Right lobe of liver (tissue), 6 donors: ENCODE results near the gene OR10G8. TPM values are rescaled to one million over a fixed set of nuclear protein-coding genes. Genes with fewer than 3 reads are reported as not detected.
"Not testable (repeated sequence)": the region's sequence is repeated elsewhere in the genome, so short reads cannot be mapped to it uniquely, and the experiment has no call there.

Experiments
- ATAC-seq, 4 donors: fragments of 200-7000 bp; cut with Tn5 transposase; one replicate each; pipeline ENCODE4 v1.9.1; 2020; ENCODE audit warnings: mild to moderate bottlenecking in 4 of 4, moderate library complexity in 4 of 4
- DNase-seq, 3 donors: peaks; one replicate each; pipeline ENCODE4 v3.0.0-alpha.2; 2020
- H3K27ac ChIP-seq, 3 donors: fragments of 200-600 bp; one replicate each; pipeline ENCODE4 v1.8.0; 2022
- H3K27me3 ChIP-seq, 2 donors: fragments of 200-600 bp; one replicate each; pipeline ENCODE4 v1.8.0; 2022
- H3K36me3 ChIP-seq, 4 donors: fragments of 200-600 bp; sonication (generic) in 1 of 4; one replicate each; pipeline versions ENCODE4 v1.5.1 to v1.8.0; 2017 to 2022; ENCODE audit warnings: control low read depth in 1 of 4
- H3K4me1 ChIP-seq, 4 donors: fragments of 200-600 bp; sonication (generic) in 1 of 4; one replicate each; pipeline versions ENCODE4 v1.5.1 to v1.8.0; 2017 to 2022; ENCODE audit warnings: control low read depth in 1 of 4
- H3K4me3 ChIP-seq, 3 donors: fragments of 200-600 bp; one replicate each; pipeline ENCODE4 v1.8.0; 2022
- H3K9me3 ChIP-seq, 4 donors: fragments of 200-600 bp; sonication (generic) in 1 of 4; one replicate each; pipeline versions ENCODE4 v1.5.1 to v1.8.0; 2017 to 2022; ENCODE audit warnings: control low read depth in 1 of 4
- POLR2A ChIP-seq: fragments of 450-650 bp; IDR thresholded peaks from one replicate; pipeline ENCODE4 v1.6.1; 2017; ENCODE audit warnings: antibody characterized with exemption, mild to moderate bottlenecking
- WGBS: methylation state at CpG from one replicate; pipeline ENCODE4 v1.1.6; 2018; ENCODE audit warnings: low coverage, low lambda C conversion rate; ENCODE audit not compliant: insufficient coverage; ENCODE audit errors: missing lambda C conversion rate; 5-methylcytosine and 5-hydroxymethylcytosine counted together
- intact Hi-C, 2 donors: fragments of 100-400 bp; cut with DNase I; formaldehyde crosslinking; loops; one replicate each; pipeline versions ENCODE4 v1.11.2 to v1.14.1; 2022
- total RNA-seq, 6 experiments: library from RNA; depleted of rRNA in 2 of 6; stranded (reverse); fragments of >200 nt in 2 of 6; fragmentation: NEBNext Ultra II Directional in 3 of 6; extraction: Animal tissue kit (Norgen Biotek cat#: 25700) in 3 of 6; gene quantifications; one replicate each; pipeline versions ENCODE4 v1.1.0 to v1.2.4, GENCODE V29; 2016 to 2023
- TF ChIP-seq, protein P1 (sequence below), 4 donors: fragments of 200-600 bp in 3 of 4; fragments of 450-650 bp in 1 of 4; IDR thresholded peaks; one replicate each; pipeline versions ENCODE4 v1.5.1 to v1.8.0; 2016 to 2022; ENCODE audit warnings: antibody characterized with exemption in 4 of 4, mild to moderate bottlenecking in 2 of 4
- donor health status: DM: no; HTN: yes; CAD: no.
- donor health status: DM: no; HTN: no; CAD: no.
- donor health status: DM: no; HTN: no; CAD: no.
- donor health status: DM: no; HTN: yes; CAD: no.
- donor health status: DM: no; HTN: yes; CAD: no.

OR10G8 gene
- total RNA-seq, 6 experiments from 2014 or later, result not detected

DNA sequence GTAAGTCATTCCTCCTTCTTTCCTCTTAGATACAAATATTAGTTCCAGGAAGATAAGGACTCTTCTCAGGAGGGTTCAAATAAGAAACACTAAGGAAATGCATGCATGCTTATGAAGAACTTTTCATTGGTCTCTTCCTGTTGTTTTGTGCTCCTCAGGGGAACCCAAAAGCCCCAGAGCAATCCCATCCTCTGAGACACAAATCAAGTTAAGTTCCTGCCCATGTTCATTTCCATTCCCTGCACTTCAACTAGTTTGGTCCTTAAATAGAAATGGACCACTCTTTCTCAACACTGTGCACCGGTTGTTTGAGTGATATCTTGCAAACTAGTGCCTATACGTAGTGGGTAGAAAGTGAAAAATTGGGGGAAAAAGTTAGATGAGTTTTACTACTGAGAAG is 13.9 kb upstream of the OR10G8 start, which contains the start of gene OR10G4:
OR10G4 (plus strand) TSS at position 301 of the 400 bp plus-strand sequence. CDS start 2,578 bp downstream, outside the sequence.
- no peak within 1 kb of the TSS for H3K27ac ChIP-seq
- 43% methylated on average over 2 of the region's 2 CpGs for WGBS
- no peaks in the 10 kb centered on the region for H3K27me3 ChIP-seq
- intact Hi-C loops, result no loop called here
- ATAC-seq (no peak), DNase-seq (no peak)
- TF ChIP-seq POLR2A, result no peak
- TF ChIP-seq, protein P1, sequence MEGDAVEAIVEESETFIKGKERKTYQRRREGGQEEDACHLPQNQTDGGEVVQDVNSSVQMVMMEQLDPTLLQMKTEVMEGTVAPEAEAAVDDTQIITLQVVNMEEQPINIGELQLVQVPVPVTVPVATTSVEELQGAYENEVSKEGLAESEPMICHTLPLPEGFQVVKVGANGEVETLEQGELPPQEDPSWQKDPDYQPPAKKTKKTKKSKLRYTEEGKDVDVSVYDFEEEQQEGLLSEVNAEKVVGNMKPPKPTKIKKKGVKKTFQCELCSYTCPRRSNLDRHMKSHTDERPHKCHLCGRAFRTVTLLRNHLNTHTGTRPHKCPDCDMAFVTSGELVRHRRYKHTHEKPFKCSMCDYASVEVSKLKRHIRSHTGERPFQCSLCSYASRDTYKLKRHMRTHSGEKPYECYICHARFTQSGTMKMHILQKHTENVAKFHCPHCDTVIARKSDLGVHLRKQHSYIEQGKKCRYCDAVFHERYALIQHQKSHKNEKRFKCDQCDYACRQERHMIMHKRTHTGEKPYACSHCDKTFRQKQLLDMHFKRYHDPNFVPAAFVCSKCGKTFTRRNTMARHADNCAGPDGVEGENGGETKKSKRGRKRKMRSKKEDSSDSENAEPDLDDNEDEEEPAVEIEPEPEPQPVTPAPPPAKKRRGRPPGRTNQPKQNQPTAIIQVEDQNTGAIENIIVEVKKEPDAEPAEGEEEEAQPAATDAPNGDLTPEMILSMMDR (IDR thresholded peaks at IDR 0.05), result no peak
- no peaks in the 10 kb centered on the region for H3K9me3 ChIP-seq
- no peaks in the 10 kb centered on the region for H3K36me3 ChIP-seq
- H3K4me1 ChIP-seq, result no peaks in the 10 kb centered on the region
- H3K4me3 ChIP-seq, result no peak within 1 kb of the TSS

DNA sequence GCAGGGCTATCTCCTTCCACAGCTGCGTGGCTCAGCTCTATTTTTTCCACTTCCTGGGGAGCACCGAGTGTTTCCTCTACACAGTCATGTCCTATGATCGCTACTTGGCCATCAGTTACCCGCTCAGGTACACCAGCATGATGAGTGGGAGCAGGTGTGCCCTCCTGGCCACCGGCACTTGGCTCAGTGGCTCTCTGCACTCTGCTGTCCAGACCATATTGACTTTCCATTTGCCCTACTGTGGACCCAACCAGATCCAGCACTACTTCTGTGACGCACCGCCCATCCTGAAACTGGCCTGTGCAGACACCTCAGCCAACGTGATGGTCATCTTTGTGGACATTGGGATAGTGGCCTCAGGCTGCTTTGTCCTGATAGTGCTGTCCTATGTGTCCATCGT is 10.8 kb upstream of the OR10G8 start:
- H3K9me3 ChIP-seq, H3K27me3 ChIP-seq, H3K4me1 ChIP-seq, intact Hi-C loops, H3K27ac ChIP-seq, ATAC-seq, DNase-seq, H3K36me3 ChIP-seq, H3K4me3 ChIP-seq: not testable (repeated sequence)
- 72% methylated on average over 3 of the region's 9 CpGs for WGBS

DNA sequence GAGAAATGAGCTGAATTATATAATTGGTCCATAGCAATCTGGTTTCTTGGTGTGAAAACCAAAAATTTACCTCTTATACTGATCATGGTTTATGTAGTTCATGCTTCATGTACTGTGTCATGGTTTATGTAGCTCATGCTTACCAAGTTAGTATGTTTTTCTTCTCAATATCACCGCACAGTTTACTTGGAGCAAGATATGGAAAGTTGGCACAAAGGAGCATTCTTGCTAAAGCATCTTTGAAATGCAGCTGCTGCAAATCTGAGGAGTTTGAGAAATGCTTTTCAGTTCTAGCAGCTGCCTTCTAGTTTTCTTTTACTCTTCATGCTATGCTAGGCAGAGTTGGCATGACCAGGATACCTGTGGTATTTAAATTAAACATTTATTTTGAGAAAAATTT is 10.1 kb downstream of the OR10G8 start:
- no peak for ATAC-seq
- Histone ChIP-seq H3K9me3 (no peaks in the 10 kb centered on the region), H3K4me1 (no peaks in the 10 kb centered on the region), H3K4me3 (no peak overlapping the region), H3K27ac (no peak overlapping the region), H3K27me3 (no peaks in the 10 kb centered on the region), H3K36me3 (no peaks in the 10 kb centered on the region)
- intact Hi-C loops, result no loop called here
- TF ChIP-seq, protein P1 (IDR thresholded peaks at IDR 0.05), result no peak
- TF ChIP-seq POLR2A, result no peak
- no peak for DNase-seq
- 67% methylated on average over 1 of the region's 1 CpG for WGBS

DNA sequence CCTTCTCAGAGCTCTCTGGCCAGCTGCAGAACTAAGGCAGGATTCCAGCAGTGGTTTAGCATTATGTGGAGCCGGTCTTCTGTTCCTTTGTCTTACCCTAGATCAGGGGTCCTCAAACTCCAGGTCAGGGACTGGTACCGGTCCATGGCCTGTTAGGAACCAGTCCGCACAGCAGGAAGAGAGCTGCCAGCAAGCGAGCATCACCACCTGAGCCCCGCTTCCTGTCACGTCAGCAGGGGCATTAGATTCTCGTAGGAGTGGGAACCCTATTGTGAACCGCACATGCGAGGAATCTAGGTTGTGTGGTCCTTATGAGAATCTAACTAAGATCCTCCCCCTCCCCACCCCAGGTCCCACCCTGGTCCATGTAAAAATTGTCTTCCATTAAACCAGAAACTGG is 13.0 kb downstream of the OR10G8 start:
- Histone ChIP-seq H3K9me3 (no peaks in the 10 kb centered on the region), H3K27me3 (no peaks in the 10 kb centered on the region), H3K4me3 (no peak overlapping the region), H3K4me1 (no peaks in the 10 kb centered on the region), H3K27ac (no peak overlapping the region), H3K36me3 (no peaks in the 10 kb centered on the region)
- ATAC-seq (no peak), DNase-seq (no peak)
- intact Hi-C loops, result no loop called here
- TF ChIP-seq, protein P1 (IDR thresholded peaks at IDR 0.05), result no peak
- TF ChIP-seq POLR2A, result no peak
- 77% methylated on average over 8 of the region's 9 CpGs for WGBS

DNA sequence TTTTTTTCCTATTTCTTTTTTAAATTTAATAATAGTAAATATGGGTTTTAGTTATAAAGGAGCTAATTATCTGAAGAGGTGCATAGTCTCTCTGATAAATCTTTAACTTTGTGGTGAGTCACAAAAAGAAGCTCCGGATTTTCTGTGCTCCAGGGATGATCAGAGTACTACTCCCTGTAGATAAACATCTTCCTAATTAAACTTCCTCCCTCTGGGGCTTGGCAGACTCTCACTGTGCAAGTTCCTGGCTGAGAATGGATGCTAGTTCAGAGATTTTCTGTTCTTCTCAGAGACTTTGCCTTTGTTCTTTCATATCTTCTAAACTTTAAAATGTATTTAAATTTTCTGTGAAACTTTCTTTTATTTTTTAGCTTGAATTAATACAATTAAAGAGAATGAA is 14.7 kb downstream of the OR10G8 start, which contains the start of gene OR10G7:
OR10G7 (minus strand) TSS at position 72 of the 400 bp plus-strand sequence. CDS start 2,324 bp downstream, outside the sequence.
- no peak for ATAC-seq
- WGBS, result 6% methylated on average over 1 of the region's 1 CpG
- Histone ChIP-seq H3K27ac (no peak within 1 kb of the TSS), H3K27me3 (peaks cover 0 to under 1% of the 10 kb centered on the region in 2 donors), H3K4me1 (no peaks in the 10 kb centered on the region), H3K36me3 (no peaks in the 10 kb centered on the region), H3K9me3 (no peaks in the 10 kb centered on the region), H3K4me3 (no peak within 1 kb of the TSS)
- no peak for TF ChIP-seq POLR2A
- TF ChIP-seq, protein P1 (IDR thresholded peaks at IDR 0.05), result no peak
- intact Hi-C loops, result no loop called here
- no peak for DNase-seq
